Activated CD4-positive, CD25-positive, alpha-beta regulatory T cell (primary cell): ENCODE data around the gene LRRC23.
A peak's percentile ranks its signal among the peaks of the same experiment; 100 is the strongest.
"Not testable (repeated sequence)": the region's sequence is repeated elsewhere in the genome, so short reads cannot be mapped to it uniquely, and the experiment has no call there.

Experiments used
- DNase-seq, 4 experiments: peaks; one replicate each; lab custom pipeline; 2025; lab: John Stamatoyannopoulos, UW

LRRC23 gene

DNA sequence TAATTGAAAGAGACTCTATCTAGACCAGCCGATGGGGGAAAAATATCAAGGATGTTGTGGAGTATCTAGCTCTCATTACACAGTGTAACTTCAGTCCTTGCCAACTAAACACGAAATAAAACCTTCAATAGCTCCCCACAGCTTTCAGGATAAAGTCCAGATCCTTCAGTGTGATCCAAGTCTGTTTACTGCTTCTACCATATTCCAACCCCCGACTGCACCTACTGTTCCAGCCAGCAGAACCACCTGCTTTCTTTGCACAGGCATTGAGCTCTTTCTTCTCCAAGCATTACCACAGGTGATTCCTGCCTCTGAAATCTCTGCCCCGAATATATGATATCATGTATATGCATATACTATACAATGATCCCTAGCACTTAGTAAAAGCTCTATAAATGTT is 2.2 kb upstream of the LRRC23 start:
- DNase-seq, result no peak

DNA sequence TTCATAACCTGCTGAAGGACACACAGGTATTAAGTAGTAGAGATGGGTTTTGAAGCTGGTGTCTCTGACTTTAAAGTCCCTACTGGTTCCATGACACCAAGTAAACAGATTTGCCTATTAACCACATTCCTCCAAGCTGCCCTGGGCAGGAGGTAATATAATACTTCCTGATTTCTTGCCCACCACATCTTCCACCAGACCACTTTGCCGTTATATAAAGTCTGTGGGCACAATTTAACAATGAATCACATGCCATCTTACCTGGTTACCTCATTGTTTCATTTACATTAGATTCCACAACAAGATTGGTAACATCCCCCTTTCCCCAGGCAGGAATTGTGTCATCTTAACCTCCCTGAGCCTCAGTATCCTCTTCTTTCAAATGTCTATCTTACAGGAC is 900 bp upstream of the LRRC23 start:
- no peak for DNase-seq

DNA sequence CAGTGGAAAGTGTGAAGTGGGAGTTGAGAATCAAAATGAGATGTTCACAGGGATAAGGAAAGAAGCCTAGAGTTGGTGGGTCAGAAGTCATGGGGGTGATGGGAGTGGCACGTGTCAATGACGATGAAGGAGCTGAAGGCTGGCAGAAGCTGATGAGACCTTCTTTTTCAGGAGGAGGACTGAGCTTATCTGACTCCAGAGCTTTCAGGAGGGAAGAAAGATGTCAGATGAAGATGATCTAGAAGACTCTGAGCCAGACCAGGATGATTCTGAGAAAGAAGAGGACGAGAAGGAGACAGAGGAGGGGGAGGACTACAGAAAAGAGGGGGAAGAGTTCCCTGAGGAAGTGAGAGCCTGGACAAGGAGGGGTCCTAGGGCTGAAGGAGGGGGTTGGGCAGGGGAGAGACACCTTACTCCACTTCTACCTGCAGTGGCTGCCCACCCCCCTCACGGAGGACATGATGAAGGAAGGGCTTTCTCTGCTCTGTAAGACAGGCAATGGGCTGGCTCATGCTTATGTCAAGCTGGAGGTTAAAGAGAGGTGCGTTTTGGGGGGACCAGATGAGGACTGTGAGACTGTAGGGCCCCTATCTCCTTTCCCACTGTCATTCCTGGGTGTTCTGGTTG is 905 bp downstream of the LRRC23 start:
- DNase-seq, result no peak

DNA sequence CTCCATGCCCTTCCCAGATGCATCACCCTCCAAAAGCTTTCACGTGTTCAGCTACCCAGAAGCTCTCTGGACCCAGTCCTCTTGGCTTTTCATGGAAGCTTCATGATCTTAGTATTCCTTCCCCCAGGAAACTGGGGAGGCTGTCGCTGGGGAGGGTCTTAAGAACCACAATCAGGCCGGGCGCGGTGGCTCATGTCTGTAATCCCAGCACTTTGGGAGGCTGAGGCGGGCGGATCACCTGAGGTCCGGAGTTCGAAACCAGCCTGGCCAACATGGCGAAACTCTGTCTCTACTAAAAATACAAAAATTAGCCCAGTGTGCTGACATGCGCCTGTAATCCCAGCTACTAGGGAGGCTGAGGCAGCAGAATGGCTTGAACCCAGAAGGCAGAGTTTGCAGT is 3.5 kb downstream of the LRRC23 start:
- DNase-seq, result not testable (repeated sequence)

DNA sequence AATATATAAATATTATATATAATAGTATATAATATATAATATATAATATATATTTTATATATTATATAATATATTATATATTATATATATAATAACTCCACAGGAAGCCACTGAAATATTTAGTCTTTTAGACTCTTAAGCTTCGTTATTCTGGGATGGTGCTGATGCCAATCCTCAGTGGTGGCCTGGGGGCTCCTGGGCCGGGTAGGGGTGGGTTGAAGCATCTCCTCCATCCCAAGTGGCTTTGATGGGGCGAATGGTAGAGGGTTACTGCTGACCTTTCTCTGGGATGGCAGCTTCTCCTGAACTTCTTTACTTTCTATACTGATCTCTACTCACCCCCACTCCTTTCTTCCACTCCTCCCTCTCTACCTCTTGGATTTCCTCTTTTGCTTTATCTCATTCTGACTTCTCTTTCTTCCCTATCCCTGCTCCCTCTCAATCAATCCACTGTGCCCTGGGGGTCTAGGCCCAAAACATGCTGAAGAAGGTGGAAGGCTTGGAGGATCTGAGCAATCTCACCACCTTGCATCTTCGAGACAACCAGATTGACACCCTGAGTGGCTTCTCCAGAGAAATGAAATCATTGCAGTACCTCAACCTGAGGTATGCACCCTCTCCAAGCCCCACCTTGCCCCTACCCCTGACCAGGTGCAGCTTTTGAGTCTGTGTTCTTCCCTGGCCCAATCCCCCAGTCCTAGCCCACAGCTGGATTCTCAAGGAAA is 5.0 kb downstream of the LRRC23 start:
- no peak for DNase-seq

DNA sequence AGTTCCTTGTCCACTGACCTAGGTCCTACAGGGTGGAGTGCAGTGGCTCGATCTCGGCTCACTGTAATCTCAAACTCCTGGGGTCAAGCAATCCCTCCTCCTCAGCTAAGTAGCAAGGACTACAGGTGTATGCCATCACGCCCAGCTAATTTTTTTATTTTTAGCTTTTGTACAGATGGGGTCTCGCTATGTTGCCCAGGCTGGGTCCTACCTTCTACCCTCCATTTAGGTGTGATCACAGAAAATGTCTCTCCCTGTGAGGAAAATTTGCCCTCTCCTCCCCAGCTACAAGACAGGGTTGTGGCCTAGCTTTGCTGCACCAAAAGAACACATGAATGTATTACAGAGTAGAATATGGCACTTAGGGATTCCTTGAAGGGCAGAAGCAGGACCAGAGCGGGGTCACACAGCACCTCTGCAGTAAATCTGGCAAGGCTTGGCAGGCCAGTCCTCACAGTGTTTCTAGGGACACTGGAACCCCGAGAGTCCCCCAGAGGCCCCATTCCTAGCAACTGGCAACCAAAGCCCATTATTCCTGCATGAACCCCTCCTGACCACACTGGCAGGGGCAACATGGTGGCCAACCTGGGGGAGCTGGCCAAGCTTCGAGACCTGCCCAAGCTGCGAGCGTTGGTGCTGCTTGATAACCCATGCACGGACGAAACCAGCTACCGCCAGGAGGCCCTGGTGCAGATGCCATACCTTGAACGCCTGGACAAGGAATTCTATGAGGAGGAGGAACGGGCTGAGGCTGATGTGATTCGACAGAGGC is 7.7 kb downstream of the LRRC23 start:
- no peak for DNase-seq

DNA sequence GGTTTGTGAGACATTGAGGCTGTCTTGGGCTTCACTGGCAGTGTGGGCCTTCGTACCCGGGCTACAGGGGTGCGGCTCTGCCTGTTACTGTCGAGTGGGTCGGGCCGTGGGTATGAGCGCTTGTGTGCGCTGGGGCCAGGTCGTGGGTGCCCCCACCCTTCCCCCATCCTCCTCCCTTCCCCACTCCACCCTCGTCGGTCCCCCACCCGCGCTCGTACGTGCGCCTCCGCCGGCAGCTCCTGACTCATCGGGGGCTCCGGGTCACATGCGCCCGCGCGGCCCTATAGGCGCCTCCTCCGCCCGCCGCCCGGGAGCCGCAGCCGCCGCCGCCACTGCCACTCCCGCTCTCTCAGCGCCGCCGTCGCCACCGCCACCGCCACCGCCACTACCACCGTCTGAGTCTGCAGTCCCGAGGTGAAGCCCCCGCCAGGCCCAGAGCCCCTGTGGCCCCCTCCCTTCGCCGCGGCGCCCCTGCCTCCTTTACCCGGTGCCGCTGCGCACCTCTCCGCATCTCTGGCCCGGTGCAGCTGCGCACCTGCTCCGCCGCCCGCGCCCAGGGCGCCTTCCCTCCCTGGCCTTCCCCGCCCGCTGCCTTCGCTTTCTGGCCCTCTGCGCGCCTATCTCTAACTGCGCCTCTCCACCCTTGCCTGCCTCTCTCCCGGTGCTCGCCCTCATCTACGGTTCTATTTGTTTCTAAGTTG is 9.8 kb downstream of the LRRC23 start, which contains the start of gene ENO2:
TSS of gene ENO2 (plus strand) at position 335 of the 701 bp plus-strand sequence. CDS start 1,253 bp downstream, outside the sequence.
- peak; percentile 53 to 79 (median 70) for DNase-seq

DNA sequence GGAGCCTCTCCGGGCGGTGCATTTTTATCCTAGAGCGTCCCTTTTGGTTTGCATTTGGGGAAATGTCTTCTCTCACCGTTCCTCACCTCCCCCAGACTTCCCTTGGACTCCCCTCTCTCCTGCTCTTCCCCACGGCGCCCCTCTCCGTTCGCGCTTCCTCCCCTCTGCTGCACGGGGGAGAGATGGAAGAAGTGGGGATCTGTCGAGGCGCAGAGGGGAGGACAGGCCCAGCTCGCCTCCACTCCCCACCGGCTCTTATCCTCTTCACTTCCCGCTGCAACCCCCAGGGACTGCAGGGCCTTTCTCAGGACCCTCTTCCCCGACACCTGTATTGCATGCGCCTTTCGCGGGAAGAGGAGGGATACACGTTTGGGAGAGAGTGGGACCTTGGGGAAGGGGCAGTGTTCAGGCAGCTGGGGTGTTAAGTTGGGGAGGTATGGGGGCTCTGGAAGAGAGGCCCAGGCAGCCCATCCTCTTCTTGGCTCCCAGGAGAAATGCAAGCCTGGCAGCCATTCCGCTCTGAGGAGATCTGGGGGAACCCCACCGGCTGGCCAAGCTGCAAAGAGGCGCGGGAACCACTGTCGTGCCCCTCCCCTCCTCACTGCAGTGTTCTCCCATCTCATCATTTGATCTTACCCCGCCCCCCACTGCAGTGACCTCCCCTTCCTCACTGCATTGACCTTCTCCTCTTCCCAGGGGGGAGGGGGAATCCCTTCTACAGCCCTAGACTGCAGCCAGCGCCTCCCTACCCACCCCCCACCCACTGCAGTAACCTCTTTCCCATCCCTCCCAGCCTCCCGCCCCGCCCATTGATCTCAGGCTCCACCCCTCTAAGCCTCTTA is 10.5 kb downstream of the LRRC23 start:
- no peak for DNase-seq

DNA sequence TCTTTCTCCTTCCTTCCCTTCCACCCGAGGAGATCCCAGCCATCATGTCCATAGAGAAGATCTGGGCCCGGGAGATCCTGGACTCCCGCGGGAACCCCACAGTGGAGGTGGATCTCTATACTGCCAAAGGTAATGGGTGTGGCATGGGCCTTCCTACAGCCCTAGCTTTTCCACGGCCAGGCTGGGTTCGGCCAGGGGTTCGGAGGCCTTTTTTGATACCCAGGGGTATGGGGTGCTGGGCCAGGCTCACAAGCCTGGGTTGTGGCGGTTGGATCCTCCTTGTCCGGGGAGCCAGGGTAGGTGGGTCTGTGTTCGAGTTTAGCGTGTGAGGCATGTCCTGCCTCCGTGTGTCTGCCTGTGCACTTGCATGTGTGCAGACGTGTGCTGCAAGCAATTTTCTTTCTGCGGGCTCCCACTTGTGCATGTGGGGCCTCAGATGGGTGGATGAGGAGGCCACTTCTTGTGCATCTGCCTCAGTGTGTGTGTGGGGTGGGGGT is 11.2 kb downstream of the LRRC23 start:
- DNase-seq, result no peak

DNA sequence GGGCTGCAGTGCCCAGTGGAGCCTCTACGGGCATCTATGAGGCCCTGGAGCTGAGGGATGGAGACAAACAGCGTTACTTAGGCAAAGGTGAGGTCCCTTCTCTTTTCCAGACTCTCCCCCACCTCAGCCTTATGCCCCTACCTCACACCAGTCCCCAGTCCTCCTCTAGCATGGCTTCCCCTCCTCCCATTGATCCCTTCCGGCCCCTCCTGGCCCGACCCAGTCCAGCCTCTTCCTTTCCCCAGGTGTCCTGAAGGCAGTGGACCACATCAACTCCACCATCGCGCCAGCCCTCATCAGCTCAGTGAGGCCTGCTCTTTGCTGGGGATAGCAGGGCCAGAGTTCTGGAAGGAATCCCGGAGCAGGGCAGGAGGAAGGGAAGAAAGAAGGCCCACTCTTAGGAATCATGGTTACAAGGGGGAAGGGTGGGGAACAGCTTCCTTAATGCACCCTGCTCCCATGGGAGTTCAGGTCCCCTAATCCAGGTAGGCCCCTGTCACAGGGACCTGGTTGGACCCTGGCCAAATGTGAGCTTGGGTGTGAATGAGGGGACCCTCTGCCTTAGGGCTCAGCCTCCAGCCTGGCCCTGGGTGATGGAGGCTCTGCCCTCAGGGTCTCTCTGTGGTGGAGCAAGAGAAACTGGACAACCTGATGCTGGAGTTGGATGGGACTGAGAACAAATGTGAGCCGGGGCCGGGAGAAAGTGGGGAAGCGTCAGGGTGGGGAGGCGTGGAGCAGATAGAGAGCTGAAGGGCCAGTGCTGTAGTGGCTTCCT is 12.0 kb downstream of the LRRC23 start:
- DNase-seq, result no peak

DNA sequence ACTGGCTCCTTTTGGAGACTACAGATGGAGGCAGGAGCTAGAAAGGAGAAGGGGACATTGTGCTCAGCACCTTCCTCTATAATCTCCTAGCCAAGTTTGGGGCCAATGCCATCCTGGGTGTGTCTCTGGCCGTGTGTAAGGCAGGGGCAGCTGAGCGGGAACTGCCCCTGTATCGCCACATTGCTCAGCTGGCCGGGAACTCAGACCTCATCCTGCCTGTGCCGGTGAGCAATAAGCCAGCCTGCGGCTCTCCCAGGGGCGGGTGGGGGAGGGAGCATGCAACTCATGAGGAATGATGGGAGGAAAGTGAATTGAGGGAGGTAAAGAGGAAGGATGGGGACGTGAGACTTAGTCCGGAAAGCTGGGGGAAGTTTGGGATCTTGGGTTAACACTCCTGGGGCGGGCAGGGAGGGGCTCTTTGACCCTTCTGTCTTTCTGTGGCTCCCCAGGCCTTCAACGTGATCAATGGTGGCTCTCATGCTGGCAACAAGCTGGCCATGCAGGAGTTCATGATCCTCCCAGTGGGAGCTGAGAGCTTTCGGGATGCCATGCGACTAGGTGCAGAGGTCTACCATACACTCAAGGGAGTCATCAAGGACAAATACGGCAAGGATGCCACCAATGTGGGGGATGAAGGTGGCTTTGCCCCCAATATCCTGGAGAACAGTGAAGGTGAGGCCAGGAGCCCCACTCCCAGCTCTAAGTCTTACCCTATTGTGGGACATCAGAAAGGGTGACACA is 13.0 kb downstream of the LRRC23 start:
- no peak for DNase-seq

DNA sequence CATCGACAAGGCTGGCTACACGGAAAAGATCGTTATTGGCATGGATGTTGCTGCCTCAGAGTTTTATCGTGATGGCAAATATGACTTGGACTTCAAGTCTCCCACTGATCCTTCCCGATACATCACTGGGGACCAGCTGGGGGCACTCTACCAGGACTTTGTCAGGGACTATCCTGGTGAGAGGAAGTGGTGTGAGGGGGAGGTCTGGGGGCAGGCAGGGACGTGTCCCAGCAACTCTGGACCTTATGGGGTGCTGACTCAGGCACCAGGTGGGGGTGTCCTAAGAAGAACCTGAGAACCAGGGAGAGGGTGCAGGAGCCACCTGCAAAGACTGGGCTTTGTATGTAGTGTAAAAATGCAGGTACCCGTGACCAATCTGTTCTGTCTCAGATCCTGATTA is 15.0 kb downstream of the LRRC23 start:
- no peak for DNase-seq

DNA sequence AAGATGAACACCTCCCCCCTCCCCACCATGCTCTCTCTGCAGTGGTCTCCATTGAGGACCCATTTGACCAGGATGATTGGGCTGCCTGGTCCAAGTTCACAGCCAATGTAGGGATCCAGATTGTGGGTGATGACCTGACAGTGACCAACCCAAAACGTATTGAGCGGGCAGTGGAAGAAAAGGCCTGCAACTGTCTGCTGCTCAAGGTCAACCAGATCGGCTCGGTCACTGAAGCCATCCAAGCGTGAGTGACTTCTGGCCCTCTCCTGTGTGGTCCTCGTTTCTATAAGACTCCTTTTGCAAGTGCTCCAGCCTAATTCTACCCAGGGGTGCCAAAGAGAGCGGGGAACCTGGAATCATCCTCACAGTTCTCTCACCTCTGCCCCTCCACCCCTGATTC is 16.9 kb downstream of the LRRC23 start:
- no peak for DNase-seq

DNA sequence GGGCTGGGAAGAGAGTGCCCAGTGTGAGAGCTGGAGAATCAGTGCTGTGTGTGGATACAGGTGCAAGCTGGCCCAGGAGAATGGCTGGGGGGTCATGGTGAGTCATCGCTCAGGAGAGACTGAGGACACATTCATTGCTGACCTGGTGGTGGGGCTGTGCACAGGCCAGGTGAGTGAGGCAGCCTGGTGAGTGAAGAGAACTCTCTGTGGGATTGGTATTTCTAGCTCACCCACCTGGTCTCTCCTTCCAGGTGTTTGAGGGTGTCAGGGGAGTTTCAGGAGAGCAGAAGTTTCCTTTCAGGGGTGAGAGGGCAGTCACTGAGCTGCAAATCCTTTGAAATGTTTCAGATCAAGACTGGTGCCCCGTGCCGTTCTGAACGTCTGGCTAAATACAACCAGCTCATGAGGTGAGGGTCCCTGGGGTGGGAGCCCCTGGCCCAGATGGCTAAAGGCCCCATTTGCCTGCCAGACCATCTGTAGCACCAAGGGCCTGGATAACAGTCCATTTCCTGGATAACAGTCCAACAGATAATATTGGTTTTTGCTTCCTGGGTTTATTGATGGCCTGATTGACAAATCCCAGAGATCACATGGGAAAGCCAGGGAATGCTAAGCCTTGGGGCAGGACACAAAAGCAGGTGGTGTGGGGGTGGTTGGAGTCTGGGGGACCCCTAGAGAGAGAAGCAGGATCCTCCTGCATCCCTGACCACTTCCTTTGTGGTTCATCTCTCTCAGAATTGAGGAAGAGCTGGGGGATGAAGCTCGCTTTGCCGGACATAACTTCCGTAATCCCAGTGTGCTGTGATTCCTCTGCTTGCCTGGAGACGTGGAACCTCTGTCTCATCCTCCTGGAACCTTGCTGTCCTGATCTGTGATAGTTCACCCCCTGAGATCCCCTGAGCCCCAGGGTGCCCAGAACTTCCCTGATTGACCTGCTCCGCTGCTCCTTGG is 17.6 kb downstream of the LRRC23 start:
- DNase-seq, result no peak

DNA sequence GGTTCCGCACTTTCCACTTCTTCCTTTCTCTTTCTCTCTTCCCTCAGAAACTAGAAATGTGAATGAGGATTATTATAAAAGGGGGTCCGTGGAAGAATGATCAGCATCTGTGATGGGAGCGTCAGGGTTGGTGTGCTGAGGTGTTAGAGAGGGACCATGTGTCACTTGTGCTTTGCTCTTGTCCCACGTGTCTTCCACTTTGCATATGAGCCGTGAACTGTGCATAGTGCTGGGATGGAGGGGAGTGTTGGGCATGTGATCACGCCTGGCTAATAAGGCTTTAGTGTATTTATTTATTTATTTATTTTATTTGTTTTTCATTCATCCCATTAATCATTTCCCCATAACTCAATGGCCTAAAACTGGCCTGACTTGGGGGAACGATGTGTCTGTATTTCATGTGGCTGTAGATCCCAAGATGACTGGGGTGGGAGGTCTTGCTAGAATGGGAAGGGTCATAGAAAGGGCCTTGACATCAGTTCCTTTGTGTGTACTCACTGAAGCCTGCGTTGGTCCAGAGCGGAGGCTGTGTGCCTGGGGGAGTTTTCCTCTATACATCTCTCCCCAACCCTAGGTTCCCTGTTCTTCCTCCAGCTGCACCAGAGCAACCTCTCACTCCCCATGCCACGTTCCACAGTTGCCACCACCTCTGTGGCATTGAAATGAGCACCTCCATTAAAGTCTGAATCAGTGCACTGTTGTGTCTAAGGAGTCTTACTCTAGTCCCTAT is 18.5 kb downstream of the LRRC23 start:
- DNase-seq, result no peak

DNA sequence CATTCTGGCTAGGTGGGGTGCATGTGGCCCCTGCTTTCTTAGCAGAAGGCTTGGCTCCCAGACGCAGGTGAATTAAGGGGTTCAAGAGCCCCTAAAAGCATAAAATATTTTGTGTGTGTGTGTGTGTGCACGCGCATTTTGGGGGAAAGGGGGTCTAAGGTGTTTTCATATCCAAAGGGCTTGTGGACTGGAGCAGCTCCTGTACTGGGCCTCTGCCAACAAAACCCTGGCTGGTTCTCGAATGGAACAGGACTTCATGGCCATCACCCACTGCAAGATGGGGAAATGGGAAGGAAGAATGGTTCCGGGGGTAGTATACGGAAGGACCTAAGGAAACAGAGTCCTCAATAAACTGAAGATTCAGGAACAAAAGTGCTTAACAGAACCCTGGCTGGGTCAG is 19.2 kb downstream of the LRRC23 start:
- no peak for DNase-seq

DNA sequence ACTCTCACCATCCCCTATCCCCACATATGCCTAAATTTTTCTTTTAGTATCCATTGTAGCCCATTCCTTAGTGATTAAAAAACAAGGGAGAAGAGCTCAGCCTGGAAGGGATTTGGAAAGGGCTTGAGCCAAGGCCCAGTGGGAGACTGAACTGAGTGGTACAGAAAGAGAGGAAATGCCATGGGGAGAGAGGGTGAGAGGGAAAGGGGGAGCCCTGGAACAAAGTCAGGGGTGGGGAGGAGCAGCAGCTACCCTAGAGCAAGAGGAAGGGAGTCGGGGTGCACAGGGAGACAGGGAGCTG is 20.6 kb downstream of the LRRC23 start:
- DNase-seq, result no peak
